Stimulated activated CD4-positive, alpha-beta T cell treated with anti-CD3 and anti-CD28 coated beads, Interleukin-4, amount 100 ng/mL, for 48 hours (primary cell): ENCODE results near the gene ITPKC.

Experiments used
- DNase-seq, 2 donors: peaks; one replicate each; pipeline ENCODE4 v3.0.0-alpha.2; 2020; ENCODE audit warnings: low read depth in 2 of 2

ITPKC gene

GRCh38 chr19:40716482-40717324, at the start of gene ITPKC, which contains the start of gene COQ8B:
ITPKC (plus strand) TSS chr19:40717112; CDS start chr19:40717136, 24 bp downstream.
COQ8B (minus strand) TSS chr19:40716886; CDS start chr19:40714632, 2,254 bp downstream.
- DNase-seq = peak; percentile 100

- no peak for DNase-seq
Measured at GRCh38 chr19:40667602-40668001, 49.3 kb upstream of the ITPKC start.

- no peak for DNase-seq
Measured at GRCh38 chr19:40668991-40669614, 47.8 kb upstream of the ITPKC start.

GRCh38 chr19:40671404-40671803, 45.5 kb upstream of the ITPKC start:
- DNase-seq = no peak

- no peak for DNase-seq
Measured at GRCh38 chr19:40672038-40672437, 44.9 kb upstream of the ITPKC start.

- no peak for DNase-seq
Measured at GRCh38 chr19:40672573-40673299, 44.2 kb upstream of the ITPKC start.

- no peak for DNase-seq
Measured at GRCh38 chr19:40673397-40673796, 43.5 kb upstream of the ITPKC start.

GRCh38 chr19:40674291-40674690, 42.6 kb upstream of the ITPKC start:
- no peak for DNase-seq

- no peak for DNase-seq
Measured at GRCh38 chr19:40677156-40677555, 39.8 kb upstream of the ITPKC start.

- DNase-seq = no peak
Measured at GRCh38 chr19:40681039-40681438, 35.9 kb upstream of the ITPKC start.

GRCh38 chr19:40682431-40682964, 34.4 kb upstream of the ITPKC start:
- no peak for DNase-seq

- DNase-seq = no peak
Measured at GRCh38 chr19:40683437-40683836, 33.5 kb upstream of the ITPKC start.

GRCh38 chr19:40684280-40684679, 32.6 kb upstream of the ITPKC start:
- DNase-seq = no peak

- DNase-seq = no peak
Measured at GRCh38 chr19:40685016-40685526, 31.8 kb upstream of the ITPKC start.

GRCh38 chr19:40685563-40685962, 31.3 kb upstream of the ITPKC start:
- no peak for DNase-seq

GRCh38 chr19:40686882-40687524, 29.9 kb upstream of the ITPKC start:
- no peak for DNase-seq

GRCh38 chr19:40687525-40688016, 29.3 kb upstream of the ITPKC start:
- no peak for DNase-seq

GRCh38 chr19:40688309-40688708, 28.6 kb upstream of the ITPKC start:
- no peak for DNase-seq

GRCh38 chr19:40688987-40689338, 27.9 kb upstream of the ITPKC start:
- no peak for DNase-seq

- DNase-seq = no peak
Measured at GRCh38 chr19:40689339-40690049, 27.4 kb upstream of the ITPKC start.
